HEK293T (cell line): ENCODE results near the gene SFN.
"Not testable (repeated sequence)": the region's sequence is repeated elsewhere in the genome, so short reads cannot be mapped to it uniquely, and the experiment has no call there.

Experiments
- CTCF ChIA-PET: fragments of 350-600 bp; formaldehyde crosslinking; extraction: SDS; loops from one replicate; lab custom pipeline; 2021; ENCODE audit warnings: antibody characterized with exemption, inconsistent platforms; lab: Yijun Ruan, JAX
- POLR2A ChIA-PET: fragments of 350-600 bp; formaldehyde crosslinking; extraction: SDS; loops from one replicate; lab custom pipeline; 2020; ENCODE audit warnings: antibody characterized with exemption, inconsistent platforms; lab: Yijun Ruan, JAX
- DNase-seq: peaks from one replicate; pipeline ENCODE4 v3.0.0; 2012; ENCODE audit warnings: mixed read lengths; ENCODE audit errors: extremely low spot score
- ARNT ChIP-seq: fragments of 450-650 bp; IDR thresholded peaks from 2 replicates; pipeline ENCODE4 v1.6.1; 2017; ENCODE audit warnings: mild to moderate bottlenecking
- BHLHE40 ChIP-seq: fragments of 450-650 bp; IDR thresholded peaks from 2 replicates; pipeline ENCODE4 v1.6.1; 2016; ENCODE audit warnings: mild to moderate bottlenecking, moderate library complexity, borderline replicate concordance
- CTBP1 ChIP-seq: fragments of 450-650 bp; IDR thresholded peaks from 2 replicates; pipeline ENCODE4 v1.6.1; 2016; ENCODE audit warnings: borderline replicate concordance
- ELF4 ChIP-seq: fragments of 450-650 bp; IDR thresholded peaks from 2 replicates; pipeline ENCODE4 v1.6.1; 2017; ENCODE audit warnings: antibody characterized with exemption
- FOXA1 ChIP-seq: fragments of 450-650 bp; IDR thresholded peaks from 2 replicates; pipeline ENCODE4 v1.6.1; 2016; ENCODE audit warnings: mild to moderate bottlenecking
- FOXK2 ChIP-seq: fragments of 450-650 bp; IDR thresholded peaks from 2 replicates; pipeline ENCODE4 v1.6.1; 2016; ENCODE audit warnings: mild to moderate bottlenecking
- FOXM1 ChIP-seq: fragments of 450-650 bp; IDR thresholded peaks from 2 replicates; pipeline ENCODE4 v1.6.1; 2017; ENCODE audit warnings: mild to moderate bottlenecking, borderline replicate concordance
- HDGF ChIP-seq: fragments of 450-650 bp; IDR thresholded peaks from 2 replicates; pipeline ENCODE4 v1.6.1; 2017; ENCODE audit warnings: antibody characterized with exemption, borderline replicate concordance
- L3MBTL2 ChIP-seq: fragments of 450-650 bp; conservative IDR thresholded peaks from 2 replicates; pipeline ENCODE4 v1.6.1; 2016; ENCODE audit warnings: mild to moderate bottlenecking
- LEF1 ChIP-seq: fragments of 450-650 bp; IDR thresholded peaks from 2 replicates; pipeline ENCODE4 v1.6.1; 2017; ENCODE audit warnings: mild to moderate bottlenecking, borderline replicate concordance
- NFRKB ChIP-seq: fragments of 450-650 bp; IDR thresholded peaks from 2 replicates; pipeline ENCODE4 v1.6.1; 2016; ENCODE audit warnings: mild to moderate bottlenecking, moderate library complexity
- PKNOX1 ChIP-seq: fragments of 450-650 bp; IDR thresholded peaks from 2 replicates; pipeline ENCODE4 v1.6.1; 2016
- SP1 ChIP-seq: fragments of 450-650 bp; IDR thresholded peaks from 2 replicates; pipeline ENCODE4 v1.6.1; 2017
- SUZ12 ChIP-seq: fragments of 450-650 bp; IDR thresholded peaks from 2 replicates; pipeline ENCODE4 v1.6.1; 2016; ENCODE audit warnings: mild to moderate bottlenecking
- TARDBP ChIP-seq: fragments of 450-650 bp; IDR thresholded peaks from 2 replicates; pipeline ENCODE4 v1.6.1; 2016
- ZNF384 ChIP-seq: fragments of 450-650 bp; IDR thresholded peaks from 2 replicates; pipeline ENCODE4 v1.6.1; 2016

SFN gene

GRCh38 chr1:26858891-26859640, 3.9 kb upstream of the SFN start:
- ChIA-PET POLR2A (interaction anchor here (0.8 to 1.5 kb wide), 2 partner anchors 31 to 41 kb away, joined by 3 read pairs; partner anchors contain the start of genes GPATCH3 and GPN2), CTCF (interaction anchor here (0.5 to 1.1 kb wide), 4 partner anchors 9 to 582 kb away, joined by 3 to 10 read pairs (median 4); no protein-coding TSS in a partner anchor)
- TF ChIP-seq SUZ12 (no peak), FOXA1 (no peak), FOXM1 (no peak), TARDBP (no peak), NFRKB (no peak), FOXK2 (no peak), ZNF384 (no peak), ARNT (no peak), CTBP1 (no peak)
- no peak for DNase-seq

- TF ChIP-seq TARDBP (no peak), SP1 (no peak), FOXM1 (no peak), ELF4 (no peak), ZNF384 (no peak), CTBP1 (no peak), NFRKB (no peak), FOXK2 (no peak), ARNT (no peak), BHLHE40 (no peak)
- ChIA-PET CTCF (interaction anchor here (0.5 kb wide), 1 partner anchor 296 kb away, joined by 3 read pairs; no protein-coding TSS in a partner anchor), POLR2A (no interaction called here)
- DNase-seq: no peak
These were observed 1.7 kb upstream of the SFN start for GRCh38 chr1:26861286-26861701.

- no peak for TF ChIP-seq L3MBTL2
- TF ChIP-seq BHLHE40: no peak
- TF ChIP-seq NFRKB: no peak
- TF ChIP-seq HDGF: no peak
- TF ChIP-seq TARDBP: no peak
- no peak for TF ChIP-seq FOXA1
- TF ChIP-seq PKNOX1: no peak
- no peak for TF ChIP-seq ZNF384
- ChIA-PET CTCF (no interaction called here), POLR2A (interaction anchor here (0.5 to 0.8 kb wide), 2 partner anchors 9 to 39 kb away, joined by 3 read pairs; partner anchors contain the start of gene GPATCH3)
- DNase-seq: no peak
These were observed 1.0 kb upstream of the SFN start for GRCh38 chr1:26861889-26862378.

GRCh38 chr1:26863685-26864077, 732 bp downstream of the SFN start:
- ChIA-PET POLR2A (interaction anchor here (1.3 to 3.0 kb wide), 4 partner anchors 9 to 37 kb away, joined by 3 to 26 read pairs (median 4); partner anchors contain the start of gene ZDHHC18), CTCF (interaction anchor here (0.6 kb wide), 1 partner anchor 15 kb away, joined by 4 read pairs; no protein-coding TSS in a partner anchor)
- no peak for DNase-seq
- no peak for TF ChIP-seq HDGF
- TF ChIP-seq LEF1: no peak
- TF ChIP-seq ELF4: no peak
- no peak for TF ChIP-seq CTBP1
- no peak for TF ChIP-seq ZNF384
- TF ChIP-seq FOXK2: no peak
- no peak for TF ChIP-seq SP1
- no peak for TF ChIP-seq L3MBTL2
- TF ChIP-seq NFRKB: no peak
- TF ChIP-seq FOXA1: no peak
- TF ChIP-seq FOXM1: no peak
- TF ChIP-seq BHLHE40: no peak
- TF ChIP-seq PKNOX1: no peak
- no peak for TF ChIP-seq ARNT
- no peak for TF ChIP-seq SUZ12
- TF ChIP-seq TARDBP: no peak

GRCh38 chr1:26864610-26865480, 1.9 kb downstream of the SFN start:
- ChIA-PET POLR2A (interaction anchor here (0.7 to 3.0 kb wide), 38 partner anchors 10 to 364 kb away, joined by 3 to 31 read pairs (median 5); partner anchors contain the start of genes GPATCH3, GPN2, NR0B2 and NUDC), CTCF (interaction anchor here (0.6 to 1.1 kb wide), 5 partner anchors 14 to 266 kb away, joined by 3 to 4 read pairs (median 4); no protein-coding TSS in a partner anchor)
- TF ChIP-seq ZNF384 (no peak), FOXM1 (no peak), PKNOX1 (peak; percentile 85), ELF4 (peak; percentile 33; the same call in 1 of the 2 replicates), L3MBTL2 (peak; percentile 73), NFRKB (no peak), FOXA1 (no peak), HDGF (0 out of 2 replicates have a peak, but pooled peaks have one; percentile 28), TARDBP (no peak), FOXK2 (no peak), CTBP1 (no peak), LEF1 (no peak), SP1 (no peak)
- peak; percentile 95 for DNase-seq

GRCh38 chr1:26873097-26873496, 10.1 kb downstream of the SFN start:
- POLR2A ChIA-PET: interaction anchor here (2.4 kb wide), 1 partner anchor 8 kb away, joined by 11 read pairs; no protein-coding TSS in a partner anchor
- CTCF ChIA-PET, DNase-seq: not testable (repeated sequence)
